SK-N-SH treated with all-trans-retinoic acid at 6 μM for 48 hours (cell line): ENCODE data around the gene NCBP3.

Experiments used
- ATAC-seq: fragments of 200-7000 bp; cut with Tn5 transposase; 3 replicates; pipeline ENCODE4 v1.9.1; 2020; ENCODE audit warnings: mild to moderate bottlenecking, moderate library complexity
- ARNTL ChIP-seq: fragments of 450-650 bp; formaldehyde crosslinking; IDR thresholded peaks from 2 replicates; pipeline ENCODE4 v1.5.0; 2020; ENCODE audit warnings: low read depth, mild to moderate bottlenecking, moderate library complexity, borderline replicate concordance
- BACH2 ChIP-seq: fragments of 250-450 bp; sonication (Bioruptor Pico); IDR thresholded peaks from 2 replicates; pipeline ENCODE4 v1.9.0; 2021; ENCODE audit warnings: mild to moderate bottlenecking, borderline replicate concordance
- CSDC2 ChIP-seq: fragments of 250-450 bp; sonication (Bioruptor Pico); IDR thresholded peaks from 2 replicates; pipeline ENCODE4 v1.5.0; 2020; ENCODE audit warnings: mild to moderate bottlenecking, moderate library complexity
- ESRRG ChIP-seq: fragments of 250-450 bp; sonication (Bioruptor Pico); IDR thresholded peaks from 2 replicates; pipeline ENCODE4 v1.6.1; 2021; ENCODE audit warnings: mild to moderate bottlenecking
- GLIS3 ChIP-seq: fragments of 250-450 bp; sonication (Bioruptor Pico); IDR thresholded peaks from 2 replicates; pipeline ENCODE4 v1.5.0; 2020; ENCODE audit warnings: mild to moderate bottlenecking, moderate library complexity
- ISL1 ChIP-seq: fragments of 250-450 bp; sonication (Bioruptor Pico); IDR thresholded peaks from 2 replicates; pipeline ENCODE4 v2.1.2; 2022; ENCODE audit warnings: mild to moderate bottlenecking, moderate library complexity
- OSR1 ChIP-seq: fragments of 250-450 bp; sonication (Bioruptor Pico); IDR thresholded peaks from 2 replicates; pipeline ENCODE4 v1.8.0; 2022; ENCODE audit warnings: moderate library complexity, mild to moderate bottlenecking, inconsistent platforms
- PPARA ChIP-seq: fragments of 250-450 bp; sonication (Bioruptor Pico); IDR thresholded peaks from 2 replicates; pipeline ENCODE4 v1.5.0; 2020; ENCODE audit warnings: mild to moderate bottlenecking, borderline replicate concordance
- RARB ChIP-seq: fragments of 250-450 bp; sonication (Bioruptor Pico); IDR thresholded peaks from 2 replicates; pipeline ENCODE4 v1.8.0; 2021; ENCODE audit warnings: mild to moderate bottlenecking, moderate library complexity
- SNAI2 ChIP-seq: fragments of 250-450 bp; sonication (Bioruptor Pico); IDR thresholded peaks from 2 replicates; pipeline ENCODE4 v1.5.0; 2020; ENCODE audit warnings: mild to moderate bottlenecking, moderate library complexity
- TCF4 ChIP-seq: fragments of 250-450 bp; sonication (Bioruptor Pico); IDR thresholded peaks from 2 replicates; pipeline ENCODE4 v1.8.0; 2021; ENCODE audit warnings: mild to moderate bottlenecking, moderate library complexity, borderline replicate concordance
- TOX ChIP-seq: fragments of 250-450 bp; sonication (Bioruptor Pico); IDR thresholded peaks from 2 replicates; pipeline ENCODE4 v1.8.0; 2021; ENCODE audit warnings: mild to moderate bottlenecking, moderate library complexity, borderline replicate concordance
- ZC3H10 ChIP-seq: fragments of 250-450 bp; sonication (Bioruptor Pico); IDR thresholded peaks from 2 replicates; pipeline ENCODE4 v1.5.1; 2021; ENCODE audit warnings: mild to moderate bottlenecking, moderate library complexity
- ZFP3 ChIP-seq: fragments of 250-450 bp; sonication (Bioruptor Pico); IDR thresholded peaks from 2 replicates; pipeline ENCODE4 v1.5.0; 2020; ENCODE audit warnings: mild to moderate bottlenecking, moderate library complexity
- ZFP30 ChIP-seq: fragments of 450-650 bp; formaldehyde crosslinking; IDR thresholded peaks from 2 replicates; pipeline ENCODE4 v1.5.0; 2022; ENCODE audit warnings: mild to moderate bottlenecking, moderate library complexity
- ZNF565 ChIP-seq: fragments of 450-650 bp; formaldehyde crosslinking; conservative IDR thresholded peaks from 2 replicates; pipeline ENCODE4 v1.5.0; 2020; ENCODE audit warnings: low read depth, mild to moderate bottlenecking, moderate library complexity
- ZNF70 ChIP-seq: fragments of 450-650 bp; formaldehyde crosslinking; IDR thresholded peaks from 2 replicates; pipeline ENCODE4 v1.5.0; 2020; ENCODE audit warnings: mild to moderate bottlenecking, moderate library complexity
- ZNF8 ChIP-seq: fragments of 450-650 bp; formaldehyde crosslinking; IDR thresholded peaks from 2 replicates; pipeline ENCODE4 v1.5.0; 2020; ENCODE audit warnings: mild to moderate bottlenecking, moderate library complexity
- TF ChIP-seq, protein P1 (sequence below): fragments of 250-450 bp; sonication (Bioruptor Pico); IDR thresholded peaks from 2 replicates; pipeline ENCODE4 v1.5.1; 2021; ENCODE audit warnings: mild to moderate bottlenecking, moderate library complexity
- TF ChIP-seq, protein P2 (sequence below): fragments of 250-450 bp; sonication (Bioruptor Pico); IDR thresholded peaks from 2 replicates; pipeline ENCODE4 v1.8.0; 2021; ENCODE audit warnings: low read depth, mild to moderate bottlenecking, moderate library complexity, borderline replicate concordance
- TF ChIP-seq, protein P3 (sequence below): fragments of 250-450 bp; sonication (Bioruptor Pico); IDR thresholded peaks from 2 replicates; pipeline ENCODE4 v1.8.0; 2020; ENCODE audit warnings: mild to moderate bottlenecking, moderate library complexity, borderline replicate concordance
- TF ChIP-seq, protein P4 (sequence below): fragments of 250-450 bp; sonication (Bioruptor Pico); IDR thresholded peaks from 2 replicates; pipeline ENCODE4 v1.5.1; 2020; ENCODE audit warnings: low read depth, mild to moderate bottlenecking, moderate library complexity

NCBP3 gene

DNA sequence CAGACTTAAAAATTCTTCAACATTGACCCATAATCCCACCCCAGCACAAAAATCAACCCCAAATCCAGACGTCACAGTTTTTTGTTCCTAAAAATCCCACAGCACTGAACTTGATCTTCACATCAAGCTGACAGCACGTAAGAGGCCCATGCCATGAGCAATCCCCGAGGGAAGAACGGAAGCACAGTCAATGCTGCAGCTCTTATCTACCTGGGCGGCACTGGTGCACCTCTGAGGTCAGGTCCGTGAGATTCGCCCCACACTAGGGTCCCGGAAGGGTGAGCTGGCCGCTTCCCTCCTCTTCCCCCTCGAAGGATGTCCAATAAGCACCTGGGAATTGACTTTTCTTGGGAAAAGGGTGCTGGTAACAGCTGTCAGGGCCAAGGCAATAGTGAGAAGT lies 33.8 kb downstream of the NCBP3 start:
- no peak for TF ChIP-seq TCF4 (CRISPR knock-in tag)
- no peak for ATAC-seq

DNA sequence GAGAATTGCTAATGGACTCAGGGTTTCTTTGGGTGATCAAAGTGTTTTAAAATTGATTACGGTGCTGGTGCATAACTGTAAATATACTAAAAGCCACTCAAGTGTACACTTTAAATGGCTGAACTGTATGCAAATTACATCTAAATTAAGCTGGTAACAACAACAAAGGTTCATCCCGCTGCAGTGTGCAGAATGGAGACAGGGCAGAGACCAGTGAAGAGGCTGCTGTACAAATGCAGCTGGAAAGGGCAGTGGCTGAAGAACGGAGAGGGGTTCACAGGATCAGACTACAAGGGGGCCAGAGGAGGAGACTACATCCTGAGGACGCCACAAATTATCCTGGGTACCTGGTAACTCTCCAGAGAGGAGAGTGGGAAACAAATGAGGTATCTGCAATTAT lies 36.0 kb downstream of the NCBP3 start:
- ATAC-seq: no peak
- TF ChIP-seq ZFP30 (CRISPR knock-in tag) (no peak), TCF4 (CRISPR knock-in tag) (no peak), ZNF565 (no peak)

DNA sequence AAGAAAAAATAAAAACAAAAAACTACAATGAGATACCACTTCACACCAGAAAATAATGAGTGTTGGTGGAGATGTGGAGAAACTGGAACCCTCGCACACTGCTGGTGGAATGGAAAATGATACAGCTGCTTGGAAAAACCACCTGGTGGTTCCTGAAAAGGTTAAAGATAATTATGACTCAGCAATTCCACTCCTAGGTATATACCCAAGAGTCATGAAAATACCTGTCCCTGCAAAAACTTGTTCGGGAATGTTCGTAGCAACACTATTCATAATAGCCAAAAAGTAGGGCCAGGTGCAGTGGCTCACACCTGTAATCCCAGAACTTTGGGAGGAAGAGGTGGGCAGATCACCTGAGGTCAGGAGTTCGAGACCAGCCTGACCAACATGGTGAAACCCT lies 36.9 kb downstream of the NCBP3 start:
- TF ChIP-seq GLIS3 (CRISPR knock-in tag): no peak
- no peak for TF ChIP-seq ZFP3 (CRISPR knock-in tag)
- no peak for TF ChIP-seq BACH2 (CRISPR knock-in tag)
- TF ChIP-seq, protein P1, sequence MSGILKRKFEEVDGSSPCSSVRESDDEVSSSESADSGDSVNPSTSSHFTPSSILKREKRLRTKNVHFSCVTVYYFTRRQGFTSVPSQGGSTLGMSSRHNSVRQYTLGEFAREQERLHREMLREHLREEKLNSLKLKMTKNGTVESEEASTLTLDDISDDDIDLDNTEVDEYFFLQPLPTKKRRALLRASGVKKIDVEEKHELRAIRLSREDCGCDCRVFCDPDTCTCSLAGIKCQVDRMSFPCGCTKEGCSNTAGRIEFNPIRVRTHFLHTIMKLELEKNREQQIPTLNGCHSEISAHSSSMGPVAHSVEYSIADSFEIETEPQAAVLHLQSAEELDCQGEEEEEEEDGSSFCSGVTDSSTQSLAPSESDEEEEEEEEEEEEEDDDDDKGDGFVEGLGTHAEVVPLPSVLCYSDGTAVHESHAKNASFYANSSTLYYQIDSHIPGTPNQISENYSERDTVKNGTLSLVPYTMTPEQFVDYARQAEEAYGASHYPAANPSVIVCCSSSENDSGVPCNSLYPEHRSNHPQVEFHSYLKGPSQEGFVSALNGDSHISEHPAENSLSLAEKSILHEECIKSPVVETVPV (CRISPR knock-in tag): no peak
- TF ChIP-seq, protein P2, sequence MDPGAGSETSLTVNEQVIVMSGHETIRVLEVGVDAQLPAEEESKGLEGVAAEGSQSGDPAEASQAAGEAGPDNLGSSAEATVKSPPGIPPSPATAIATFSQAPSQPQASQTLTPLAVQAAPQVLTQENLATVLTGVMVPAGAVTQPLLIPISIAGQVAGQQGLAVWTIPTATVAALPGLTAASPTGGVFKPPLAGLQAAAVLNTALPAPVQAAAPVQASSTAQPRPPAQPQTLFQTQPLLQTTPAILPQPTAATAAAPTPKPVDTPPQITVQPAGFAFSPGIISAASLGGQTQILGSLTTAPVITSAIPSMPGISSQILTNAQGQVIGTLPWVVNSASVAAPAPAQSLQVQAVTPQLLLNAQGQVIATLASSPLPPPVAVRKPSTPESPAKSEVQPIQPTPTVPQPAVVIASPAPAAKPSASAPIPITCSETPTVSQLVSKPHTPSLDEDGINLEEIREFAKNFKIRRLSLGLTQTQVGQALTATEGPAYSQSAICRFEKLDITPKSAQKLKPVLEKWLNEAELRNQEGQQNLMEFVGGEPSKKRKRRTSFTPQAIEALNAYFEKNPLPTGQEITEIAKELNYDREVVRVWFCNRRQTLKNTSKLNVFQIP: no peak
- no peak for TF ChIP-seq ZNF565
- TF ChIP-seq ZNF70: no peak
- no peak for TF ChIP-seq ESRRG (CRISPR knock-in tag)
- no peak for TF ChIP-seq RARB (CRISPR knock-in tag)
- no peak for TF ChIP-seq ISL1 (CRISPR knock-in tag)
- no peak for TF ChIP-seq CSDC2
- TF ChIP-seq ZC3H10: no peak
- no peak for ATAC-seq

DNA sequence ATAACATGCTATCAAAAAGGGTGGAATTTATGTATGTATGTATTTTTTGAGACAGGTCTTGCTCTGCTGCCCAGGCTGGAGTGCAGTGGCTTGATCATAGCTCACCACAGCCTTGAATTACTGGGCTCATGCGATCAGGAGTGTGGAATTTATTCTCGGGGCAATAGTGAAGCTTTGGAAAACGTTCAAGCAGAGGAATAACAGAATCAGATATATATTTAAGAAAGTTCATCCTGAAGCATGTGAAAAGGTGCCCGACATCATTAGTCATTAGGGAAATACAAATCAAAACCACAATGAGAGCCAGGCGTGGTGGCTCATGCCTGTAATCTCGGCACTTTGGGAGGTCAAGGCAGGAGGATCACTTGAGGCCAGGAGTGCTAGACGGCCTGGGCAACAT lies 37.3 kb downstream of the NCBP3 start:
- TF ChIP-seq, protein P3, sequence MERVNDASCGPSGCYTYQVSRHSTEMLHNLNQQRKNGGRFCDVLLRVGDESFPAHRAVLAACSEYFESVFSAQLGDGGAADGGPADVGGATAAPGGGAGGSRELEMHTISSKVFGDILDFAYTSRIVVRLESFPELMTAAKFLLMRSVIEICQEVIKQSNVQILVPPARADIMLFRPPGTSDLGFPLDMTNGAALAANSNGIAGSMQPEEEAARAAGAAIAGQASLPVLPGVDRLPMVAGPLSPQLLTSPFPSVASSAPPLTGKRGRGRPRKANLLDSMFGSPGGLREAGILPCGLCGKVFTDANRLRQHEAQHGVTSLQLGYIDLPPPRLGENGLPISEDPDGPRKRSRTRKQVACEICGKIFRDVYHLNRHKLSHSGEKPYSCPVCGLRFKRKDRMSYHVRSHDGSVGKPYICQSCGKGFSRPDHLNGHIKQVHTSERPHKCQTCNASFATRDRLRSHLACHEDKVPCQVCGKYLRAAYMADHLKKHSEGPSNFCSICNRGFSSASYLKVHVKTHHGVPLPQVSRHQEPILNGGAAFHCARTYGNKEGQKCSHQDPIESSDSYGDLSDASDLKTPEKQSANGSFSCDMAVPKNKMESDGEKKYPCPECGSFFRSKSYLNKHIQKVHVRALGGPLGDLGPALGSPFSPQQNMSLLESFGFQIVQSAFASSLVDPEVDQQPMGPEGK (CRISPR knock-in tag): no peak
- TF ChIP-seq RARB (CRISPR knock-in tag) (no peak), BACH2 (CRISPR knock-in tag) (no peak), SNAI2 (CRISPR knock-in tag) (no peak), ISL1 (CRISPR knock-in tag) (no peak), ARNTL (CRISPR knock-in tag) (no peak), PPARA (CRISPR knock-in tag) (no peak)
- no peak for ATAC-seq

DNA sequence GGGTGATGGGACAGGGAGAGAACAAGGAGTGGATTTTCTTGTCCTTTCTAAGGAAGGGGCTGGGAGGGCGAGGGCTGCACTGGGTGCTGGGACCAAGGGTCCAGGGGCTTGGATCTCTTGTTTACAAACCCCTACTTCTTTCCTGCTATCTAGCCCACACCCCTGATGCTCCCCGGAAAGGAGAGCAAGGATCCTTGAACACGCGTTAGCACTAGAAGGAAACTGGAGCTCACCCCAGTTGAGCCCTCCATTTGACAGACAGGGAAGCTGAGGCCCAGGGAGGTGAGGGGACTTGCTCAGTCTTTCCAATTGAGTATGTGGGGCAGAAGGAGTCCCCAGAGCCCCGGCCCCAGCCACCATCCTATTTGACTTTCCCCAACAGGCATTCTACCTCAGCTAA lies 40.5 kb downstream of the NCBP3 start:
- TF ChIP-seq, protein P4, sequence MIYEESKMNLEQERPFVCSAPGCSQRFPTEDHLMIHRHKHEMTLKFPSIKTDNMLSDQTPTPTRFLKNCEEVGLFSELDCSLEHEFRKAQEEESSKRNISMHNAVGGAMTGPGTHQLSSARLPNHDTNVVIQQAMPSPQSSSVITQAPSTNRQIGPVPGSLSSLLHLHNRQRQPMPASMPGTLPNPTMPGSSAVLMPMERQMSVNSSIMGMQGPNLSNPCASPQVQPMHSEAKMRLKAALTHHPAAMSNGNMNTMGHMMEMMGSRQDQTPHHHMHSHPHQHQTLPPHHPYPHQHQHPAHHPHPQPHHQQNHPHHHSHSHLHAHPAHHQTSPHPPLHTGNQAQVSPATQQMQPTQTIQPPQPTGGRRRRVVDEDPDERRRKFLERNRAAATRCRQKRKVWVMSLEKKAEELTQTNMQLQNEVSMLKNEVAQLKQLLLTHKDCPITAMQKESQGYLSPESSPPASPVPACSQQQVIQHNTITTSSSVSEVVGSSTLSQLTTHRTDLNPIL (CRISPR knock-in tag): no peak
- TF ChIP-seq ARNTL (CRISPR knock-in tag): no peak

DNA sequence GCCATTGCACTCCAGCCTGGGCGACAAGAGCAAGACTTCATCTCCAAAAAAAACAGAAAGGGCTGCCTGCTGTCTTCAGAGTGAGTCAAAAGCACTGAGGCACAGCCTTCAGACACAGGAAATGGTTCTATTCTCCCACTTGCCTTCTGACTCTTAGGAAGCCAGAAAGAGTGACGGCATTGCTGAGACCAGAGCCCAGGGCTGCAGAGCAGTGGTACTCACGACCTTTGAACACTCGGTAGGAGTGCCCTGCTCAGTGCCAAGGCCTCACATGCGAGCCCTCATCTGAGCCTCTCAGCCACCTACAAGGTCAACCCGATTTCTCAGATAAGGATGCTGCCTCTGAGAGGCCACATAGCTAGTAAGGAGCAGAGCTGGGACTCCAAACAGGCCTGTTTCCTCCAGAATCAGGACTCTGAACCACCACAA lies 41.5 kb downstream of the NCBP3 start:
- ATAC-seq: no peak
- TF ChIP-seq RARB (CRISPR knock-in tag) (no peak), ZFP3 (CRISPR knock-in tag) (no peak), ZNF8 (no peak), TOX (CRISPR knock-in tag) (no peak), PPARA (CRISPR knock-in tag) (no peak), SNAI2 (CRISPR knock-in tag) (no peak), ZNF70 (no peak), BACH2 (CRISPR knock-in tag) (no peak), OSR1 (CRISPR knock-in tag) (no peak), ESRRG (CRISPR knock-in tag) (no peak), ZNF565 (no peak), ISL1 (CRISPR knock-in tag) (no peak)
- TF ChIP-seq, protein P4 (CRISPR knock-in tag): no peak
- TF ChIP-seq, protein P2: no peak
- TF ChIP-seq, protein P3 (CRISPR knock-in tag): no peak

More for the DNA sequence above, 40.5 kb downstream of the NCBP3 start:
- ATAC-seq: no peak
